GM10248 (cell line): ENCODE results near the gene PLLP.

Experiments used
- CTCF ChIA-PET: fragments of 300-600 bp; sonication (Branson Sonifier 250); formaldehyde crosslinking; extraction: SDS; loops from one replicate; lab custom pipeline; 2021; ENCODE audit warnings: antibody characterized with exemption; lab: Yijun Ruan, JAX
- POLR2A ChIA-PET: fragments of 350-650 bp; sonication (Branson Sonifier 250); formaldehyde crosslinking; extraction: SDS; loops from one replicate; lab custom pipeline; 2020; ENCODE audit warnings: antibody characterized with exemption; lab: Yijun Ruan, JAX
- DNase-seq: peaks from one replicate; pipeline ENCODE4 v3.0.0; 2012; ENCODE audit errors: extremely low spot score
- TF ChIP-seq, protein P1 (sequence below): IDR thresholded peaks from 2 replicates; pipeline ENCODE4 v1.5.1; 2012; ENCODE audit warnings: mild to moderate bottlenecking, low read depth; ENCODE audit errors: extremely low read depth, missing control alignments, control extremely low read depth

Gene PLLP

DNA sequence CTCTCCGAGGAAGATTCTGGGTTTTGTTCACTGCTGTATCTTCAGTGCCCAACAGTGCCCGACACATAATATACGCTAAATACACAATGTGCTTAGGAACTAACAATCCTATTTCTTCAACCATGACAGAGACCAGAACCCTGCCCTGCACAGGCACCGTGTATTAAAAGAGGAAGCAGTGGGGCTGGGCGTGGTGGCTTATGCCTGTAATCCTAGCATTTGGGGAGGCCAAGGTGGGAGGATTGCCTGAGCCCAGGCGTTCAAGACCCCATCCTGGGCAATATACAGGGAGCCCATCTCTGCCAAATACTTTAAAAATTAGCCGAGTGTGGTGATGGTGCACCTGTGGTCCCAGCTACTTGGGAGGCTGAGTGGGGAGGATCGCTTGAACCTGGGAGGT lies 20.1 kb downstream of the PLLP start:
- TF ChIP-seq, protein P1, sequence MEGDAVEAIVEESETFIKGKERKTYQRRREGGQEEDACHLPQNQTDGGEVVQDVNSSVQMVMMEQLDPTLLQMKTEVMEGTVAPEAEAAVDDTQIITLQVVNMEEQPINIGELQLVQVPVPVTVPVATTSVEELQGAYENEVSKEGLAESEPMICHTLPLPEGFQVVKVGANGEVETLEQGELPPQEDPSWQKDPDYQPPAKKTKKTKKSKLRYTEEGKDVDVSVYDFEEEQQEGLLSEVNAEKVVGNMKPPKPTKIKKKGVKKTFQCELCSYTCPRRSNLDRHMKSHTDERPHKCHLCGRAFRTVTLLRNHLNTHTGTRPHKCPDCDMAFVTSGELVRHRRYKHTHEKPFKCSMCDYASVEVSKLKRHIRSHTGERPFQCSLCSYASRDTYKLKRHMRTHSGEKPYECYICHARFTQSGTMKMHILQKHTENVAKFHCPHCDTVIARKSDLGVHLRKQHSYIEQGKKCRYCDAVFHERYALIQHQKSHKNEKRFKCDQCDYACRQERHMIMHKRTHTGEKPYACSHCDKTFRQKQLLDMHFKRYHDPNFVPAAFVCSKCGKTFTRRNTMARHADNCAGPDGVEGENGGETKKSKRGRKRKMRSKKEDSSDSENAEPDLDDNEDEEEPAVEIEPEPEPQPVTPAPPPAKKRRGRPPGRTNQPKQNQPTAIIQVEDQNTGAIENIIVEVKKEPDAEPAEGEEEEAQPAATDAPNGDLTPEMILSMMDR, result no peak
- ChIA-PET CTCF (interaction anchor here (0.8 to 2.2 kb wide), 2 partner anchors 13 to 19 kb away, joined by 3 to 5 read pairs; no protein-coding TSS in a partner anchor), POLR2A (no interaction called here)
- no peak for DNase-seq

DNA sequence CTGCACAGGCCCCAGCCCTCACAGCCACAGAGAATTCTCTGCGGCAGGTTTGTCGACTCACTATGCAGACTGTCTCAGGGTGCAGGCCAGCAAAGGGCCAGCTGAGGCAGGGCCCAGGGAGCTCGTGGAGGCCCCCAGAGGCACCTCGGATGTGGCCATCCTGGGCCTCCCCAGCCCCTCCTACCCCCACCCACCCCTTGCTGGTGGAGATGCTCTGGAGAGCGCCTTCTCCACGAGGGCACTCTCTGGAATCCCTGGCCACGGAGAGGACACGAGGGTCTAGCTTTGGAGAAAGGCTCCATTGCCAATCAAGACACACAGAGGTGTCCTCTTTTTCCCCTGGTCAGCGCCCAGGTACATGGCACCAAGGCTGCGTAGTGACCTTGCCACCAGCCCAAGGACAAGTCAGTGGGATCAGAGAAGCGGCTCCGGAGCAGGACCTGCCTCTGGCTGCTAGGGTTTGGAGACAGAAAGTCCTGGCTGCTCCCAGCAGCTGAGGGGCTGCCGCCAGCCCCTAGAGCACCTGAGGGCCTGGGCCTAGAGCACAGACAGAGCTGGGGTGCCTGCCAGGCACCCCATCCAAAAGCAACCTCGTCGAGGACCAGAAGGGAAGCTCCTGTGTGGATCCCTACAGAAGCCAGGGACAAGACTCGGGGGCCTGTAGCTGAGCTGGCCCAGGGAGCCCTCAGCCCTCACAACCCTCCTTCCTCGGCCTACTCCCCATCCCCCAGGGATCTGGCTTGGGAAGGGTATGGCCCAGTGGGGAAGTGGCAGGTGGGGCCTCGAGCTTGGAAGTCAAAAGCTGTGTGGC lies 20.7 kb downstream of the PLLP start:
- ChIA-PET CTCF (interaction anchor here (0.8 to 2.2 kb wide), 4 partner anchors 10 to 167 kb away, joined by 3 to 5 read pairs (median 3); no protein-coding TSS in a partner anchor), POLR2A (no interaction called here)
- DNase-seq, result no peak
- TF ChIP-seq, protein P1, result no peak

DNA sequence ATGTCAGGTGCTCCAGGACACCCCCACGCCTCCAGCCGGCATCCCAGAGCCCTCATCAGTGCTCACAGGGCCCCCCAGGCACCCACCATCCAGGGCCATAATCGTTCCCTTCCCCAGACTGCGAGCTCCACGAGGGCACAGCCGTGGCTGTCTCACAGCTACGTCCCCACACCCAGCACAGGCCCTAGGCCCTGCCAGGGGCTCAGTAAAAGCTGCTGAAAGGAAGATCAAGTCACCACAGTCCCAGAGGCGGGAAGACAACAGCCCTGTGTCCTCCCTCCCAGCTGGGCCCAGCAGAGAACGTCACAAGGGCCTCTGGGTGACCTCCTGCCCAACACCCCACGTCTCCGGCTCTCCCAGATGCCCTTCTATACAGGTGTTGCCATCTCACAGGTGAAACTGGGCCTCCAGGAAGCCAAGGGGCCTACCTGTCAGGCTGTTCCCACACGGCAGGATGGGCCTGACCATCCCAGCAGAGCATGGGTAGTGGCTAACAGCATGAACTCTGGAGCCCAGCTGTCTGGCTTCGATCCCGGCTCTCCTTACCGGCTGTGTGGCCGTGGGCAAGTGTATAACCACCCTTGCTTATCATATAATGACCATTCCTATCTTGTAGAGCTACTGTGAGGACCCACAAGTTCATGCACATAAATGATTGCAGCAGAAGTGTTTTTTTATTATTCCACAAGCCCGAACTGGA lies 21.5 kb downstream of the PLLP start:
- ChIA-PET CTCF (interaction anchor here (1.0 to 2.2 kb wide), 3 partner anchors 10 to 167 kb away, joined by 3 to 5 read pairs (median 3); no protein-coding TSS in a partner anchor), POLR2A (interaction anchor here (0.6 kb wide), 1 partner anchor 17 kb away, joined by 4 read pairs; no protein-coding TSS in a partner anchor)
- DNase-seq, result no peak
- TF ChIP-seq, protein P1, result no peak

DNA sequence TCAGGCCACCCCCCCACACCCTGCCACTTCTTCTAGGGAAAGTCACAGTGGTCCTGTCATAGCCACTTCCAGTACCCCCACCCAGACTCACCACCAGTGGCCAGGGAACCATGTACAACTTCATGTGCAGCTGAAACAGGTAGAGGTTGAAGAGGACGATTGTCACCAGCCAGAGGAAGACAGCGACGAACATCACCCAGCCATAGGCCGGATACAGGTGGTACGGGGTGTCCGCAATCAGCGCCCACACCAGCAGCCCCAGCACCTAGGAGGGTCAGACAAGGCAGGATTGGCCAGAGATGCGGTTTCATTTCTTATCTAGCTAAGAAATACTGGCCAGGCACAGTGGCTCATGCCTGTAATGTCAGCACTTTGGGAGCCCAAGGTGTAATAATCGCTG lies 22.7 kb downstream of the PLLP start:
- POLR2A ChIA-PET, result no interaction called here
- no peak for DNase-seq
- CTCF ChIA-PET, result interaction anchor here (1.2 to 1.4 kb wide), 2 partner anchors 11 to 19 kb away, joined by 3 to 4 read pairs; no protein-coding TSS in a partner anchor
- TF ChIP-seq, protein P1, result no peak

DNA sequence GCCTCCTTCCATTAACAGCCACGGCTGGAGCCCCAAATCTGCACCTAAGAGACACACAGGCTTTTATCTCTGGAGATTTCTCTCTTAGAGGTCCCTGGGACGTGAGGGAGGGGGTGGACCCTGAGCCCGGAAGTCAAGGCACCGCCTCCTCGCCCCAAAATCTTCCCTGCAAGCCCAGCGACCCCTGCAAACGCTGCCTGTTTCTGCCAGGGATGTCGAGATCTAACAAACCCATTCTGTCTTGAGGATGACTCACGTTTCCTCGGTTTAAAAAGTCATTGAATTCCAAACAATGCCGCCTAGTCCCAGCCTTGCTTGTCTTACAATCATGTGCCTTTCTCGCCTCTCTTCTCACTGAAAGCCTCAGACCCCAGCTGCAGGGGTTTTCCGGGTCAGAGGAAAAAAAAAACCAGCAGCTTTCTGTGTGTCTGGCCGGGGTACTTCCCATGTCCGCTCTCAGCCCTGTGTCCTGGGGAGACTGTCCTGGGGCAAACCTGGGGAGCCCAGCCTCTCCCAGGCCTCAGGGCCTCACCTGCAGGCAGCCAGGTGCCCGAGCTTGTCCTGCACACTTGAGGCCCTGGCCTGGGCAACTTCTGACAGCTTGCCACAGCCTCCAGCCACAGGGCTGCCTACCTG lies 24.1 kb downstream of the PLLP start:
- DNase-seq, result peak; percentile 68
- POLR2A ChIA-PET, result interaction anchor here (0.8 kb wide), 1 partner anchor 15 kb away, joined by 3 read pairs; no protein-coding TSS in a partner anchor
- TF ChIP-seq, protein P1, result no peak
- CTCF ChIA-PET, result interaction anchor here (1.2 kb wide), 2 partner anchors 9 to 156 kb away, joined by 3 to 5 read pairs; no protein-coding TSS in a partner anchor
